Fibroblast of villous mesenchyme (primary cell): Measurements from ENCODE around the gene CSTPP1. TPM values are rescaled to one million over a fixed set of nuclear protein-coding genes. Genes with fewer than 3 reads are reported as not detected.

Experiments
- DNase-seq: peaks from one replicate; pipeline ENCODE4 v3.0.0-alpha.2; 2010; ENCODE audit warnings: low read depth
- H3K4me3 ChIP-seq: 2 replicates; pipeline ENCODE4 v1.5.1; 2011; ENCODE audit warnings: low read depth, mild to moderate bottlenecking, low read length
- total RNA-seq: library from RNA; depleted of rRNA; stranded (reverse); fragments of >200 nt; gene quantifications from 2 replicates; pipeline ENCODE4 v1.2.3, GENCODE V29; 2012
- TF ChIP-seq, protein P1 (sequence below): IDR thresholded peaks from 2 replicates; pipeline ENCODE4 v1.5.1; 2012; ENCODE audit warnings: low read depth, mild to moderate bottlenecking, low read length; ENCODE audit not compliant: insufficient read depth

Gene CSTPP1
- 30.2 and 33.5 TPM in 2 replicates for total RNA-seq

DNA sequence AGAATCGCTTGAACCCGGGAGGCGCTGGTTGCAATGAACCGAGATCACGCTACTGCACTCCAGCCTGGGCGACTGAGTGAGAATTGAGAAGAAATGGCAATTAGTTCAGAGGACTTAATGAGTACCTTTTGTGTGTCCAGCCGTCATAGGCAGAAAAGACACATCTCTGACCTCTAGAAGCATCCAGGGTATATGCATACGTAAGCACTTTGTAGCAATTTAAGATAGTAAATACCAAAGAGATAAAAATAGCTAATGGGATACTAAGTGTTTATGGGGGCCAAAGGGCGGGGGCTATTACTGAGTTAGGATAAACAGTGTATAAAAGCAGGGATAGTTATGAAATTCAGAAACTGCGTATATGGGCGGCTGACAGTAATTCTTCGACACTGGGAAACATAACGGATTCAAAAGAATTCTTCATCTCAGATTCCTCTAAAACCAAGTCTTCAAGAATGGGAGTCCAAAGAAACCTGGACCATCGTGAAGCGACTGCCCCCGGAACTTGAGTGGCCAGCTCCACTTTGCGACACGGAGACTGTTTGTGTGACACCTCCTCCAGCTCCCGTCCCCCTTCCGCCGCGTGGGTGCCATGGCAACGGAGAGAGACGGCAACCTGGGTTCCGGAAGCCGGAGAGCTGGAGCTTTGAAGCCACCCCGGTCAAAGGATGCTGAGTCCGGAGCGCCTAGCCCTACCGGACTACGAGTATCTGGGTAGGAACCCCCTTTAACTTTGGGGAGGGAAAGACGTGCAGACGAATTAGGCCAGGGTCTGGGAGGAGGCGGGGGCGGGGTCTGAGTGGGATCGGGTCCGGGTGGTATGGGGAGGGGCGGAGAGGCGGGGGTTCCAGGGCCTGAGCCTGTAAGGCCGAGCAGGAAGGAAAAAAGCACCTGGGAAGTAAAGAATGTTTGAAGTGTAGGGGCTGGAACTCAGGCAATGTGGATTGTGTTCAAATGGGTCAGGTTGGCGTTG lies at the start of gene CSTPP1:
CSTPP1 (plus strand) TSS at position 624 of the 973 bp plus-strand sequence; CDS start at position 669, 45 bp downstream.
- TF ChIP-seq, protein P1, sequence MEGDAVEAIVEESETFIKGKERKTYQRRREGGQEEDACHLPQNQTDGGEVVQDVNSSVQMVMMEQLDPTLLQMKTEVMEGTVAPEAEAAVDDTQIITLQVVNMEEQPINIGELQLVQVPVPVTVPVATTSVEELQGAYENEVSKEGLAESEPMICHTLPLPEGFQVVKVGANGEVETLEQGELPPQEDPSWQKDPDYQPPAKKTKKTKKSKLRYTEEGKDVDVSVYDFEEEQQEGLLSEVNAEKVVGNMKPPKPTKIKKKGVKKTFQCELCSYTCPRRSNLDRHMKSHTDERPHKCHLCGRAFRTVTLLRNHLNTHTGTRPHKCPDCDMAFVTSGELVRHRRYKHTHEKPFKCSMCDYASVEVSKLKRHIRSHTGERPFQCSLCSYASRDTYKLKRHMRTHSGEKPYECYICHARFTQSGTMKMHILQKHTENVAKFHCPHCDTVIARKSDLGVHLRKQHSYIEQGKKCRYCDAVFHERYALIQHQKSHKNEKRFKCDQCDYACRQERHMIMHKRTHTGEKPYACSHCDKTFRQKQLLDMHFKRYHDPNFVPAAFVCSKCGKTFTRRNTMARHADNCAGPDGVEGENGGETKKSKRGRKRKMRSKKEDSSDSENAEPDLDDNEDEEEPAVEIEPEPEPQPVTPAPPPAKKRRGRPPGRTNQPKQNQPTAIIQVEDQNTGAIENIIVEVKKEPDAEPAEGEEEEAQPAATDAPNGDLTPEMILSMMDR: no peak
- DNase-seq: peak; percentile 94
- peak within 1 kb of the TSS; percentile 81 for H3K4me3 ChIP-seq

DNA sequence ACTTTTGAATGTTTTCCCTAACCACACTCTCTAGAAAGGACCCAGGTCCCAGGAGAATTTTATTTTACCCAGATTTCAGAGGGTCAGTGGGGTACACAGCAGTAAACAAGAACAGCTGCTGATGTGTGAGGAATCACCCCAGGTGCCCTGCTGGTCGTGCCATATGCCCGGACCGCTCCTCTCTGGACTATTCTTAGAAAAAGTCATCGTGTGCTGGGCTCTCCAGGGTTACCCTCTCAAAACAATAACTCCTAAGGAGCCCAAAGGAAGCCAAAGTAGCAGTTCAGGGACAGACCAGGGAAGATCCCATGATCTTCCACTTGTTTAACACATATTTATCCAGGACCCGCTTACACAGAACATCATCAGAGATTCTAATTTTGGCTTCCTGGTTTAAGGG lies 47.9 kb upstream of the CSTPP1 start:
- TF ChIP-seq, protein P1: no peak
- DNase-seq: no peak
- no peak overlapping the region for H3K4me3 ChIP-seq

DNA sequence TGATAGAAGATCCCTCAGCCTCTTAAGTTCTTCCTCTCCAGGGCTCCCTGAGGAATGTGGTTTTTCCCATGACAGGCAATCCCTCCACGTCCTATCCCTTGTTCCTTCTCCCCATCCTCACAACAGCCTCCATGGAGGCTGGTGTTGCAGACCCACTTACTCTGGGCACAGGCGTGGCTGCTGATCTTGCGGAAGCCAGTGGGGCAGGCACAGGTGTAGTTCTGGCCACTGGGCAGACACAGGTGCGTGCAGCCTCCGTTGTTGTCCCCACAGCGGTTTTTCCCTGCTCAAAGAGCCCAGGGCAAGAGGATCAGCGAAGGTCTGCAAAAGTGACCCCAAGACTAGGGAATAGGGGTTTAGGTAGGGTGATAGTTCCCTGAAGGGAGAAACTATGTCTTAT lies 47.3 kb upstream of the CSTPP1 start:
- DNase-seq: no peak
- no peak overlapping the region for H3K4me3 ChIP-seq
- TF ChIP-seq, protein P1: no peak

- no peak overlapping the region for H3K4me3 ChIP-seq
- TF ChIP-seq, protein P1: peak; percentile 89
- peak; percentile 79 for DNase-seq
Measured at GRCh38 chr11:46889689-46890475, 46.7 kb upstream of the CSTPP1 start.

DNA sequence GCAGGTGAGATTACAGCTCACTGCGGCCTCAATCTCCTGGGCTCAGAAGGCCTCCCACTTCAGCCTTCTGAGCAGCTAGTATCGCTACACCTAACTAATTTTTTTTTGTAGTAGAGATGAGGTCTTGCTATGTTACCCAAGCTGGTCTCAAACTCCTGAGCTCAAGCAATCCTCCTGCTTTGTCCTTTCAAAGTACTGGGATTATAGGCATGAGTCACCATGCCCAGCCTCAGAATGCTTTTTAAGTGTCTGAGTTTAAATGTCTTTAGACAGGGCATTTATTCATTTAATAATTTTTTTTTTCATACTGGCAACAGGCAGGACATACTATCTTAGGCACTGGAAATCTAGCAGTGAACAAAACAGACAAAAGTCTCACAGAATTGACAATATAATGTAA lies 45.9 kb upstream of the CSTPP1 start:
- DNase-seq: peak; percentile 21
- H3K4me3 ChIP-seq: no peak overlapping the region
- TF ChIP-seq, protein P1: no peak

DNA sequence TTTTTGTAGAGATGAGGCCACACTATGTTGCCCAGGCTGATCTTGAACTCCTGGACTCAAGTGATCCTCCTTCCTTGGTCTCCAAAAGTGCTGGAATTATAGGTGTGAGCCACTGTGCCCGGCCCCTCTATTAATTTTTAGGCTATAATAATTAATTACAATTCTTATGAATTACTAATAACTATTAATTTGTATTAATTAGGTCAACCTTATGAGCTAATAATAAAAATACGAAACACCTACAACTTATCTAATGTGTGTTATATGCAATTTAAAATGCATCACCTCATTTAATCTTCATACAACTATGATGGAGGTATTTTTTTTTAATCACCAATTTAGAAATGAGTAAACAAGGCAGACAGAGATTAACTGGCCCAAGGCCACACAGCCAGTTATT lies 44.5 kb upstream of the CSTPP1 start:
- DNase-seq: no peak
- TF ChIP-seq, protein P1: no peak
- H3K4me3 ChIP-seq: no peak overlapping the region
